HepG2 (cell line): Measurements from ENCODE around the gene UNC5CL. TPM values are rescaled to one million over a fixed set of nuclear protein-coding genes. Genes with fewer than 3 reads are reported as not detected.

ENCODE experiments used
- FOXA3 ChIP-seq: IDR thresholded peaks from 2 replicates; pipeline ENCODE4 v1.6.1; 2016; ENCODE audit warnings: missing genetic modification reagents, missing compliant biosample characterization
- FOXK1 ChIP-seq: sonication (generic); formaldehyde crosslinking; IDR thresholded peaks from 2 replicates; pipeline ENCODE4 v1.4.0; 2020; ENCODE audit warnings: low read depth, missing genetic modification reagents, borderline replicate concordance
- FOXO1 ChIP-seq: sonication (generic); formaldehyde crosslinking; IDR thresholded peaks from 2 replicates; pipeline ENCODE4 v1.4.0; 2020; ENCODE audit warnings: missing genetic modification reagents
- GATAD2A ChIP-seq: IDR thresholded peaks from 2 replicates; pipeline ENCODE4 v1.6.1; 2016
- KLF6 ChIP-seq: IDR thresholded peaks from 2 replicates; pipeline ENCODE4 v1.8.0; 2016; ENCODE audit warnings: missing biosample characterization, missing genetic modification reagents
- KMT2A ChIP-seq: sonication (generic); formaldehyde crosslinking; IDR thresholded peaks from 2 replicates; pipeline ENCODE4 v1.4.0; 2020; ENCODE audit warnings: missing genetic modification reagents
- MATR3 ChIP-seq: sonication (generic); formaldehyde crosslinking; IDR thresholded peaks from 2 replicates; pipeline ENCODE4 v1.4.0; 2020; ENCODE audit warnings: missing genetic modification reagents
- NR2C2 ChIP-seq: sonication (generic); formaldehyde crosslinking; IDR thresholded peaks from 2 replicates; pipeline ENCODE4 v1.4.0; 2020; ENCODE audit warnings: missing genetic modification reagents, mild to moderate bottlenecking, moderate library complexity, borderline replicate concordance
- NR2F6 ChIP-seq, 2 experiments: IDR thresholded peaks; 2 replicates each; pipeline ENCODE4 v1.6.1; 2016; ENCODE audit warnings: antibody characterized with exemption in 1 of 2, mild to moderate bottlenecking in 1 of 2
- REPIN1 ChIP-seq: sonication (generic); formaldehyde crosslinking; IDR thresholded peaks from 2 replicates; pipeline ENCODE4 v1.8.0; 2022; ENCODE audit warnings: missing genetic modification reagents, low read depth, mild to moderate bottlenecking, borderline replicate concordance
- SIN3B ChIP-seq: fragments of 150-350 bp; IDR thresholded peaks from 2 replicates; pipeline ENCODE4 v1.6.1; 2014; ENCODE audit warnings: low read length
- SMARCE1 ChIP-seq: fragments of 450-650 bp; IDR thresholded peaks from 2 replicates; pipeline ENCODE4 v1.6.1; 2017; ENCODE audit warnings: borderline replicate concordance
- TAF1 ChIP-seq: sonication (generic); formaldehyde crosslinking; IDR thresholded peaks from 2 replicates; pipeline ENCODE4 v1.4.0; 2020; ENCODE audit warnings: missing genetic modification reagents
- TBL1XR1 ChIP-seq: fragments of 150-350 bp; IDR thresholded peaks from 2 replicates; pipeline ENCODE4 v1.6.1; 2014; ENCODE audit warnings: borderline replicate concordance, low read length; ENCODE audit not compliant: partially characterized antibody
- TP53 ChIP-seq: sonication (generic); formaldehyde crosslinking; conservative IDR thresholded peaks from 2 replicates; pipeline ENCODE4 v1.4.0; 2020; ENCODE audit warnings: missing genetic modification reagents
- ZMYM4 ChIP-seq: sonication (generic); formaldehyde crosslinking; IDR thresholded peaks from 2 replicates; pipeline ENCODE4 v1.8.1; 2023; ENCODE audit warnings: mild to moderate bottlenecking, missing genetic modification reagents
- ZNF556 ChIP-seq: sonication (generic); formaldehyde crosslinking; IDR thresholded peaks from 2 replicates; pipeline ENCODE4 v1.4.0; 2020; ENCODE audit warnings: mild to moderate bottlenecking, missing genetic modification reagents, borderline replicate concordance
- ZNF629 ChIP-seq: sonication (generic); formaldehyde crosslinking; conservative IDR thresholded peaks from 2 replicates; pipeline ENCODE4 v1.5.0; 2020; ENCODE audit warnings: missing genetic modification reagents
- ZNF850 ChIP-seq: sonication (generic); formaldehyde crosslinking; conservative IDR thresholded peaks from 2 replicates; pipeline ENCODE4 v1.9.0; 2021; ENCODE audit warnings: mild to moderate bottlenecking, missing genetic modification reagents
- ZSCAN25 ChIP-seq: sonication (generic); formaldehyde crosslinking; IDR thresholded peaks from 2 replicates; pipeline ENCODE4 v1.8.0; 2022; ENCODE audit warnings: mild to moderate bottlenecking, missing genetic modification reagents
- ZSCAN9 ChIP-seq: IDR thresholded peaks from 2 replicates; pipeline ENCODE4 v1.6.1; 2016; ENCODE audit warnings: borderline replicate concordance
- polyA plus RNA-seq, 8 experiments: library from polyadenylated mRNA; depleted of rRNA in 3 of 8; stranded (reverse) in 7 of 8; unstranded in 1 of 8; fragments of >200 nt; fragmentation: Illumina TruSeq in 4 of 8; extraction: Trizol in 4 of 8; gene quantifications; 2 replicates each; pipeline versions ENCODE4 v1.2.1 to v1.2.3, GENCODE V29; 2011 to 2016; ENCODE audit warnings: low read depth in 4 of 8, missing spikeins in 1 of 8, mixed read lengths in 1 of 8; ENCODE audit not compliant: insufficient read depth in 1 of 8
- total RNA-seq, 5 experiments: library from RNA; depleted of rRNA; stranded (reverse); fragments of >200 nt; fragmentation: Illumina TruSeq; extraction: Trizol; gene quantifications; 2 replicates each; pipeline ENCODE4 v1.2.3, GENCODE V29; 2016; ENCODE audit warnings: low read depth in 1 of 5
- TF ChIP-seq, protein P1 (sequence below): IDR thresholded peaks from 2 replicates; pipeline ENCODE4 v1.6.1; 2016; ENCODE audit warnings: low read depth
- TF ChIP-seq, protein P2 (sequence below): IDR thresholded peaks from 2 replicates; pipeline ENCODE4 v1.6.1; 2012; ENCODE audit warnings: low read depth, low read length, improper control_type of control experiment
- TF ChIP-seq, protein P3 (sequence below): sonication (generic); formaldehyde crosslinking; IDR thresholded peaks from 2 replicates; pipeline ENCODE4 v1.4.0; 2020; ENCODE audit warnings: missing genetic modification reagents
- TF ChIP-seq, protein P4 (sequence below): sonication (generic); formaldehyde crosslinking; IDR thresholded peaks from 2 replicates; pipeline ENCODE4 v1.5.0; 2020; ENCODE audit warnings: mild to moderate bottlenecking, missing genetic modification reagents

UNC5CL gene
- total and polyA plus RNA-seq, 2 of the 13 experiments (the other 11 are each of a cell fraction or from before 2014, with no cell fraction given): 2.4 to 2.5 TPM

DNA sequence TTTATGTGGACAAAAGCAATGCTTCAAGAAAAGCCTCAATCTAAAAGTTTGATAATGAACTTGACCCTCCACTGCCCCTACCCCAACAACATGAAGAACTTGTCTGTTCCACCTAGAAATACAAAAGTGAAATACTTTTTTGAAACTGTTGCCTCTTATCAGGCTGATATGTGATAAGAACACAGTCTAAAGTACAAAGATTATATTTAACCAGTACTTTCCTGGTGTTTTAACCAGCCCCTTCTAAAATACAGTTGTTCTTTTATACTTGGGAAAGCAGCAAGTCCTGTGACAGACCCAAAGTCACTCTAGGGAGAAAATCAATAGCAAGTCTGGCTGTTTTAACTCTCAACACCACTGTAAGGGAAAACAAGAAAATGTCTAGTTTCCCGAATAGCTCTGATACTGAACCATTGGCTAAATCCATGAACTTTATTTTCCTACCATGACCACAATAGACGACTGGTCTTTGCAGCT is 26.6 kb upstream of the UNC5CL start (continued):
- no peak for TF ChIP-seq MATR3 (CRISPR knock-in tag)
- TF ChIP-seq NR2C2 (CRISPR knock-in tag): peak; percentile 45; the same call in 1 of the 2 replicates
- 0 out of 2 replicates have a peak, but pooled peaks have one; percentile 31 for TF ChIP-seq REPIN1 (CRISPR knock-in tag)
- TF ChIP-seq FOXO1 (CRISPR knock-in tag): 0 out of 2 replicates have a peak, but pooled peaks have one; percentile 52
- peak; percentile 76; the same call in 1 of the 2 replicates for TF ChIP-seq KLF6 (CRISPR knock-in tag)
- TF ChIP-seq ZSCAN9: peak; percentile 46; the same call in 1 of the 2 replicates
- no peak for TF ChIP-seq SIN3B
- peak; percentile 36; the same call in 1 of the 2 replicates for TF ChIP-seq ZNF629 (CRISPR knock-in tag)
- peak; percentile 61; the same call in 1 of the 2 replicates for TF ChIP-seq ZSCAN25
- TF ChIP-seq GATAD2A (CRISPR knock-in tag): peak; percentile 96
- TF ChIP-seq SMARCE1: no peak
- TF ChIP-seq, protein P1, sequence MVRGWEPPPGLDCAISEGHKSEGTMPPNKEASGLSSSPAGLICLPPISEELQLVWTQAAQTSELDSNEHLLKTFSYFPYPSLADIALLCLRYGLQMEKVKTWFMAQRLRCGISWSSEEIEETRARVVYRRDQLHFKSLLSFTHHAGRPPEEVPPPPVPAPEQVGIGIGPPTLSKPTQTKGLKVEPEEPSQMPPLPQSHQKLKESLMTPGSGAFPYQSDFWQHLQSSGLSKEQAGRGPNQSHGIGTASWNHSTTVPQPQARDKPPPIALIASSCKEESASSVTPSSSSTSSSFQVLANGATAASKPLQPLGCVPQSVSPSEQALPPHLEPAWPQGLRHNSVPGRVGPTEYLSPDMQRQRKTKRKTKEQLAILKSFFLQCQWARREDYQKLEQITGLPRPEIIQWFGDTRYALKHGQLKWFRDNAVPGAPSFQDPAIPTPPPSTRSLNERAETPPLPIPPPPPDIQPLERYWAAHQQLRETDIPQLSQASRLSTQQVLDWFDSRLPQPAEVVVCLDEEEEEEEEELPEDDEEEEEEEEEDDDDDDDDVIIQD (CRISPR knock-in tag): peak; percentile 55; the same call in 1 of the 2 replicates
- peak; percentile 96 for TF ChIP-seq TBL1XR1
- TF ChIP-seq, protein P2, sequence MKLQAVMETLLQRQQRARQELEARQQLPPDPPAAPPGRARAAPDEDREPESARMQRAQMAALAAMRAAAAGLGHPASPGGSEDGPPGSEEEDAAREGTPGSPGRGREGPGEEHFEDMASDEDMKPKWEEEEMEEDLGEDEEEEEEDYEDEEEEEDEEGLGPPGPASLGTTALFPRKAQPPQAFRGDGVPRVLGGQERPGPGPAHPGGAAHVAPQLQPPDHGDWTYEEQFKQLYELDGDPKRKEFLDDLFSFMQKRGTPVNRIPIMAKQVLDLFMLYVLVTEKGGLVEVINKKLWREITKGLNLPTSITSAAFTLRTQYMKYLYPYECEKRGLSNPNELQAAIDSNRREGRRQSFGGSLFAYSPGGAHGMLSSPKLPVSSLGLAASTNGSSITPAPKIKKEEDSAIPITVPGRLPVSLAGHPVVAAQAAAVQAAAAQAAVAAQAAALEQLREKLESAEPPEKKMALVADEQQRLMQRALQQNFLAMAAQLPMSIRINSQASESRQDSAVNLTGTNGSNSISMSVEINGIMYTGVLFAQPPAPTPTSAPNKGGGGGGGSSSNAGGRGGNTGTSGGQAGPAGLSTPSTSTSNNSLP: peak; percentile 88
- peak; percentile 74; the same call in 1 of the 2 replicates for TF ChIP-seq FOXK1 (CRISPR knock-in tag)
- TF ChIP-seq ZNF850 (CRISPR knock-in tag): no peak
- TF ChIP-seq TAF1: 0 out of 2 replicates have a peak, but pooled peaks have one; percentile 32
- peak; percentile 92 for TF ChIP-seq NR2F6 (IDR thresholded peaks at IDR 0.05)
- peak; percentile 85 for TF ChIP-seq NR2F6 (CRISPR knock-in tag; IDR thresholded peaks at IDR 0.05)
- peak; percentile 75 for TF ChIP-seq FOXA3
- TF ChIP-seq, protein P3, sequence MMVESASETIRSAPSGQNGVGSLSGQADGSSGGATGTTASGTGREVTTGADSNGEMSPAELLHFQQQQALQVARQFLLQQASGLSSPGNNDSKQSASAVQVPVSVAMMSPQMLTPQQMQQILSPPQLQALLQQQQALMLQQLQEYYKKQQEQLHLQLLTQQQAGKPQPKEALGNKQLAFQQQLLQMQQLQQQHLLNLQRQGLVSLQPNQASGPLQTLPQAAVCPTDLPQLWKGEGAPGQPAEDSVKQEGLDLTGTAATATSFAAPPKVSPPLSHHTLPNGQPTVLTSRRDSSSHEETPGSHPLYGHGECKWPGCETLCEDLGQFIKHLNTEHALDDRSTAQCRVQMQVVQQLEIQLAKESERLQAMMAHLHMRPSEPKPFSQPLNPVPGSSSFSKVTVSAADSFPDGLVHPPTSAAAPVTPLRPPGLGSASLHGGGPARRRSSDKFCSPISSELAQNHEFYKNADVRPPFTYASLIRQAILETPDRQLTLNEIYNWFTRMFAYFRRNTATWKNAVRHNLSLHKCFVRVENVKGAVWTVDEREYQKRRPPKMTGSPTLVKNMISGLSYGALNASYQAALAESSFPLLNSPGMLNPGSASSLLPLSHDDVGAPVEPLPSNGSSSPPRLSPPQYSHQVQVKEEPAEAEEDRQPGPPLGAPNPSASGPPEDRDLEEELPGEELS (CRISPR knock-in tag): peak; percentile 77
- TF ChIP-seq TP53 (CRISPR knock-in tag): no peak
- TF ChIP-seq, protein P4, sequence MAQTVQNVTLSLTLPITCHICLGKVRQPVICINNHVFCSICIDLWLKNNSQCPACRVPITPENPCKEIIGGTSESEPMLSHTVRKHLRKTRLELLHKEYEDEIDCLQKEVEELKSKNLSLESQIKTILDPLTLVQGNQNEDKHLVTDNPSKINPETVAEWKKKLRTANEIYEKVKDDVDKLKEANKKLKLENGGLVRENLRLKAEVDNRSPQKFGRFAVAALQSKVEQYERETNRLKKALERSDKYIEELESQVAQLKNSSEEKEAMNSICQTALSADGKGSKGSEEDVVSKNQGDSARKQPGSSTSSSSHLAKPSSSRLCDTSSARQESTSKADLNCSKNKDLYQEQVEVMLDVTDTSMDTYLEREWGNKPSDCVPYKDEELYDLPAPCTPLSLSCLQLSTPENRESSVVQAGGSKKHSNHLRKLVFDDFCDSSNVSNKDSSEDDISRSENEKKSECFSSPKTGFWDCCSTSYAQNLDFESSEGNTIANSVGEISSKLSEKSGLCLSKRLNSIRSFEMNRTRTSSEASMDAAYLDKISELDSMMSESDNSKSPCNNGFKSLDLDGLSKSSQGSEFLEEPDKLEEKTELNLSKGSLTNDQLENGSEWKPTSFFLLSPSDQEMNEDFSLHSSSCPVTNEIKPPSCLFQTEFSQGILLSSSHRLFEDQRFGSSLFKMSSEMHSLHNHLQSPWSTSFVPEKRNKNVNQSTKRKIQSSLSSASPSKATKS (CRISPR knock-in tag): no peak
- 0 out of 2 replicates have a peak, but pooled peaks have one; percentile 17 for TF ChIP-seq KMT2A (CRISPR knock-in tag)
- TF ChIP-seq ZMYM4: peak; percentile 61; the same call in 1 of the 2 replicates
- no peak; the same call in 1 of the 2 replicates for TF ChIP-seq ZNF556 (CRISPR knock-in tag)
